ENCODE data around the gene LINC00237.

LINC00237 gene

DNA sequence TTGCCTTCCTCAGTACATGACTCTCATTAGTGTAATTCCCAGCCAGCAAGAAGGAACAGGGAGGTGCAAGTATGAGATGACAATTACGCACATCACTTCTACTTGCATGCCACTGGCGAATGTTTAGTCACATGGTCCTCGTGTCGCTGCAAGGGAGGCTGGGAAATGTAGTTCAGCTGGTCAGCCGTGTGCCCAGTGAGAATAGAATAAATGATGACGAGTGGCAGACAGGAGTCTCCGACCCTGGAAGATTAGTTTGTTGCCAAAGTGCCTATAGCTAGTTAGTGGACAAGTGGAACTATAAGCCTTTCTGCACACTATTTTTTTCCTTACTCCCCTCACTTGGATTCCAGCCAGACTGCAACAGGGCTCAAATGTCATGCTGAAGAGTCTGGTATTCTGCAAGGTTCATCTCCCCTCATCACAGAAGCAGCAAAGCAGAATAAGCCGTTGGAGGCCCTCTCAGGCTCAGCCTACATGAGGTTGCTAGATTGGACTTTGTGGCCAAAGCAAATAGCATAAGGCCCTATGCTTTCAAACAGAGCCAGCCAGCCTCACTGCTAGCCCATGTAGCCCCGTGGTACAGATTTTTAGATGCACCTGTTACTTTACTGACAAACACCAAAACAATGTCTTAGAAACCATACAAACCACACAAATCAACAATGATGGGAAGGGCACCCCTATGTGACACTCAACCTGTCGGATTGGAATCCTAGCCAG, 9.7 kb downstream of the LINC00237 start:
- no peak for DNase-seq (ENCODE audit: low read depth in 2 of 2)

DNA sequence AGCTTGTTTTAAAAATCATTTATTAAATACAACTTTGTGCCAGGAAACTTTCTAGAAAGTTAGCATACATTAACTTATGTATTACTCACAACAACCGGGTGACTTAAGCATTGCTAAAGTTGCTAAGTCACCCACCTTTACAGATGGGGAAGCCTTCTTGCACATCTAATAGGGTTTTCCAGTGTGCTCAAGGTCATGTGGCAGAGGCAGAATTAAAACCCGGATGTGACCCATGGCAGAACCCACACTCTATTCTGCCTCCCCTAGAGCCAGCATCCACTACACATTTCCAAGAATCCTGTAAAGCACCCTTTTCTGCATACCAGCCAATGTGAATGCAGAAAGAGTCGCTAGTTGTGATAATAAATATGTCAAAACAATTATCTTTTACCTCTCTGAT, 13.4 kb downstream of the LINC00237 start:
- DNase-seq (ENCODE audit: low read depth in 2 of 2): no peak

GRCh38 chr20:21090721-21091120, 15.4 kb downstream of the LINC00237 start:
- DNase-seq (ENCODE audit: low read depth in 2 of 2): no peak

GRCh38 chr20:21090111-21090618, 16.0 kb downstream of the LINC00237 start:
- no peak for DNase-seq (ENCODE audit: low read depth in 2 of 2)

- no peak for DNase-seq (ENCODE audit: low read depth in 2 of 2)
Measured at GRCh38 chr20:21089391-21089790, 16.8 kb downstream of the LINC00237 start.

DNA sequence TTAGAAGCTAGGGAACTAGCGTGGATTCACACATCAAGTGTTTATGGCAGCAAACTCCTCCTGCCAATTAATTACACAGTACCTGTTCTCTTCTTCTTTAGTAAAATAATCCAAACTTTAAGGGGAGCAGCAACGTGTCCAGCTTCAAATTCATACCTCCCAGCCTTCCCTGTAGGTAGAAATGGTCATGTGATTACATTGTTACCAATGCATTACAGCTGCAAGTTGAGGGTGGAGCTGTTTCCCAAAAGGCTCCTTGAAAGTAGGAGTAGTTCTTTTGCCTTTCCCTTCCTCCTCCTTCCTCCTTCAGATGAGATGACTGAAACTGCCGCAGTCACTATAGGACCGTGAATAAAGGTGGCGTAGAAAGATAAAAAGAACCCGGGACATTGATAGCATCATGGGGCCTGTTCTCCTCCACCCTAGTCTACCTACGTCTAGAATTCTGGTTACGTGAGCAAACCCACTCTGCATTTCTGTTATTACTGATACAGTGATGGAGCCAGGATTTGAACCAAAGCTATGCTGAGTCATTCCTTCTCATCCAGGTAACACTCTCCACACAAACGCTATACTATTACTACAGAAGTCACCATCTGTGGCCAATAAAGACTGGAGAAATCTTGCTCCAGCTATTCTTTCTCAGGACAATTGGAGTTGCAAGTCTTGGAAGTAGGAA, 18.2 kb downstream of the LINC00237 start:
- DNase-seq (ENCODE audit: low read depth in 2 of 2): no peak

DNA sequence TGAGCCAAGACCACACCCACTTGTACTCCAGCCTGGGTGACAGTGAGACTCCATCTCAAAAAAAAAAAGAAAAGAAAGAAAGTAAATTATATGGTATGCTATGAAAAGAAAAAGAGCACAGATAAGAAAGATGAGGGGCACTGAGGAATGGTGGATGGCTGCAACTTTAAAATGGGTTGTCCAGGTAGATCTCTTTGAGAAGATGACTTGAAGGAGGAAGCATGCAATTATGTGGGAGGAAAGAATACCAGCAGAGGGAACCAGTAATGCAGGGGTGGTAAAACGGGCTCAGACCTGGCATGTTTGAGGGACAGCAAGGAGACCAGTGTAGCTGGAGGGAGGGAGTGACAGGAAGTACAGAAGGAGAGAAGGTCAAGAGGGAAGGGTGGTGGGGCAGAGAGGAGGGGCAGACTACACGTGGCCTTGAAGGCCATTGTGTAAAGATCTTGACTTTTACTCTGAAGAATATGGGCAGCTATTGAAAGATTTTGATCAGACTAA, 22.3 kb downstream of the LINC00237 start:
- DNase-seq (ENCODE audit: low read depth in 2 of 2): no peak

GRCh38 chr20:21082584-21082983, 23.6 kb downstream of the LINC00237 start:
- no peak for DNase-seq (ENCODE audit: low read depth in 2 of 2)

- no peak for DNase-seq (ENCODE audit: low read depth in 2 of 2)
Measured at GRCh38 chr20:21077809-21078345, 28.3 kb downstream of the LINC00237 start.

GRCh38 chr20:21076073-21076472, 30.1 kb downstream of the LINC00237 start:
- no peak for DNase-seq (ENCODE audit: low read depth in 2 of 2)

DNA sequence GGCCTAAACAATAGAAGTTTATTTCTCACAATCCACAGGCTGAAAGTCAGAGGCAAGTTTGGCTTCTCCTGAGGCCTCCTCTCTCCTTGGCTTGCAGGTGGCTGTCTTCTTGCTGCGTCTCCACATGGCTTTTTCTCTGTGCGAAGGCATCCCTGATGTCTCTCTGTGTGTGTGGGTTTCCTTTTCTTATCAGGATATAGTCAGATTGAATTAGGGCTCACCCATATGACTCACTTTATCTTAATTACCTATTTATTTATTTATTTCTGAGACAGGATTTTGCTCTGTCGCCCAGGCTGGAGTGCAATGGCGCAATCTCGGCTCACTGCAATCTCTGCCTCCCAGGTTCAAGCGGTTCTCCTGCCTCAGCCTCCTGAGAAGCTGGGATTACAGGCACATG, 30.7 kb downstream of the LINC00237 start:
- no peak for DNase-seq (ENCODE audit: low read depth in 2 of 2)

GRCh38 chr20:21074605-21075336, 31.4 kb downstream of the LINC00237 start:
- no peak for DNase-seq (ENCODE audit: low read depth in 2 of 2)

DNA sequence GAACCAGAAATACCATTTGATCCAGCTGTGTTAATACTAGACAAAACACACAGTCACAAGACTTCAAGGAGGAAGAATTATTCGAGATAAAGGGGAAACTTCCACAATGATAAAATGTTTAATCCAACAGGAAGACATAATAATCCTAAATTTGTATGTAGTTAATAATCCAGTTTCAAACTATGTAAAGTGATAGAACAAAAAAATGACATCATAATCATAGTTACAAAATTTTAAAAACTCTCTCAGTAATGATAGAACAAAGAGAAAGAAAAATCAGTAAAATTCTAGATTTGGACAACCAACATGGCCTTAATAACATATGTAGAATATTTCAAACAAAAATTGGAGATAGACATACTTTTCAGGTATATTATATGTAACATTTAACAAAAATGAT, 38.9 kb downstream of the LINC00237 start:
- DNase-seq (ENCODE audit: low read depth in 2 of 2): no peak

DNA sequence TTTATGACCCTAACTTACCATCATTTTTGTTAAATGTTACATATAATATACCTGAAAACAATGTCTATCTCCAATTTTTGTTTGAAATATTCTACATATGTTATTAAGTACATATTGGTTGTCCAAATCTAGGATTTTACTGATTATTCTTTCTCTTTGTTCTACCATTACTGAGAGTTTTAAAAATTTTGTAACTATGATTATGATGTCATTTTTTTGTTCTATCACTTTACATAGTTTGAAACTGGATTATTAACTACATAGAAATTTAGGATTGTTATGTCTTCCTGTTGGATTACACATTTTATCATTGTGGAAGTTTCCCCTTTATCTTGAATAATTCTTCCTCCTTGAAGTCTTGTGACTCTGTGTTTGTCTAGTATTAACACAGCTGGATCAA, 41.2 kb downstream of the LINC00237 start:
- DNase-seq (ENCODE audit: low read depth in 2 of 2): no peak

- no peak for DNase-seq (ENCODE audit: low read depth in 2 of 2)
Measured at GRCh38 chr20:21063276-21063675, 42.9 kb downstream of the LINC00237 start.

- DNase-seq (ENCODE audit: low read depth in 2 of 2): no peak
Measured at GRCh38 chr20:21053002-21053762, 53.0 kb downstream of the LINC00237 start.

DNA sequence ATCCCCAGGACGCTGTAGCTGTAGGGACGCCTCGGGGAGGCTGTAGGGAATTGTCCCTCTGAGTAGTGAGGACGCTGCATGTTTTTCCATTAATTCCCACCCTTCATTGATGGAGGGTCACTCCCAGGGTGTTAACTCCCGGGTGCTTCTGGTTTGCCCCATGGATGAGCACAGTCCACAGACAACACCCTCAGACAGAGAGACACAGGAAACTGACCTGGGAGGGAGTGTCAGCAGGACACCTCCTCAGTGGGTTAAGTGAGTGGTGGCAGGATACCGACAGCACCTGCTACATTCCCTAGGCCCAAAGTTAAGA, 53.5 kb downstream of the LINC00237 start:
- no peak for DNase-seq (ENCODE audit: low read depth in 2 of 2)

- no peak for DNase-seq (ENCODE audit: low read depth in 2 of 2)
Measured at GRCh38 chr20:21052241-21052640, 53.9 kb downstream of the LINC00237 start.

GRCh38 chr20:21050710-21051109, 55.4 kb downstream of the LINC00237 start:
- DNase-seq (ENCODE audit: low read depth in 2 of 2): no peak

- no peak for DNase-seq (ENCODE audit: low read depth in 2 of 2)
Measured at GRCh38 chr20:21049305-21049828, 56.8 kb downstream of the LINC00237 start.

DNA sequence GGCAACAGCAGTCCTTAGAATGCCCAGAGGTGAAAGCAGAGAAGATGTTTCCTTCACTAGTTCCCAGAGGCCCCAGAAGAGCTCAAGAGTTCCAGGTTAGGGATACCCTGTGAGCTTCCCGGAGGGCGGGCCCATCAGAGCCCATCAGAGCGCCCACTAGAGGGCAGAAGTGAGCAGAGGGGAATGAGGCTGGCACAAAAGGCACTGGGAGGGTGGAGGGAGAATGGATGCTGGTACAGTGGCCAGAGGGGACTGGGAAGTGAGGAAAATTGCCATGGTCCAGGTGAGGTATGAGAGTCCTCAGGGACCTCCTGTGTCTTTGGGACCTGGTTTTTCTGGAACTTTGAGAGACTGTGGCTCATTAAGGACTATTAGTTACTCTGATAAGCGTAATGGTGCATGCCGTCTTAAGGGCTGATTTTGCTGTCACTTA, 57.3 kb downstream of the LINC00237 start:
- DNase-seq (ENCODE audit: low read depth in 2 of 2): no peak

Data from fibroblast of skin of left biceps (primary cell).